Kidney tubule cell (primary cell): ENCODE results near the gene MGAM2.
A peak's percentile ranks its signal among the peaks of the same experiment; 100 is the strongest.
"Not testable (repeated sequence)": the region's sequence is repeated elsewhere in the genome, so short reads cannot be mapped to it uniquely, and the experiment has no call there.

ENCODE experiments used
- DNase-seq: peaks from one replicate; pipeline ENCODE4 v3.0.0-alpha.2; 2018; ENCODE audit warnings: low spot score

The MGAM2 gene

DNA sequence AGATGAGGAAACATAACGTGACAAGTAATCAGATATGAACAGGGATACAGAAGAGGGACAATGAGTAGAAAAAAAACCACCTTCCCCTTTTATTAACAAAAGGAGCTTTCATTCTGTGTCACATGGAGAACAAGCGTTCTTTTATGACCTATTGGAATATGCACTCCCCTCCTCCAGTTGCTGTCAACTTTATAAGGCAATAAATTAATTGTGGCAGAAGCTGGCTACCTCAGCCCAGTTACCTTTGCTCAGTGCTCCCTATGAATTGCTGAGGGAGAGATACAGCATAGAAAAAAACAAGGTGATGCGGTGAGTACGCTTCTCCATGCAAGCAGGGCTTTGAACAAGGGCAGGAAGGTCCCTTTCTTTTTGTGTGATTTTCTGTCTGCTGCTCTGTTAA, at the start of gene MGAM2:
Gene MGAM2 (plus strand): TSS at position 220 of the 400 bp plus-strand sequence. CDS start 5,156 bp downstream, outside the sequence.
- DNase-seq, result no peak

DNA sequence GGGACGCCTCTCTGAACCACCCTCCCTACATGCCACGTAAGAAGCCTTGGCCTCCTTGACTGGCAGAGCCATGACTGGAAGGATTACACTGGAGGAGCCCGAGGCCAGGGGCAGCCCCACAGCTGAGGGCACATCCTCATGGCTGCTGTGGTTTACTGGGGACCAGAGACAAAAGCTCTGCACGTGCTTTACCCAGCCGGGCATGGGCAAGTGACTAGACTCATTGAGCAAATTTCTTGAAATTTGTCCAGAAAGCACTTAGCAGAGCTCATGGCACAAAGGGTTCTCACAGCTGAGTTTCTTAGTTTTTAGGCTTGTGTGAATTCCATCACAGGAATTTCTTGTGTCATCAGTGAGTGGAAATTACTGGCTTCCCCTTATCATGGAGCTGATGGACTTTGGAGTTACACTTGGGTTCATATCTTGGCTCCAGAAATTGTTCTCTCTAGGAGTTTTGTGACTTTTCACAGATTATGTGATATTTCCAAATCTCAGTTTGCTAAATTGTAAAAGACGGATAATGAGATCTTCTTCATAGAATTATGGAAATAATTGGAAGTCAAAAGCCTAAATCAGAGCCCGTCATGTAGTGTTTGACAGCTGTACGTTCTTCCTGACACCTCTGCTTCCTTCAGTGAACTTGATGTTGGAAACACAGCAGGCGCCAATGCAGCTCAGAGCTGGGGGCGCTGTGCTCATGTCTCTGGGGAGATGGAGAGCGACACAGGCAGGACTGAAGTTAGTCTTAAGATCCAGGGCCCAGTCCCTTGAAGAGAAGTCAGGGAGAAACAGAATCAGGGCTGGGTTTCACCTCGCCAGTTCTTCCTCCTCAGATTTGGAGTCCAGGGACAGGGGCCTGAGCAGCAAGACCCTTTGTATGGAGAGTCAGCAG, 47.7 kb upstream of the MGAM2 start:
- no peak for DNase-seq

DNA sequence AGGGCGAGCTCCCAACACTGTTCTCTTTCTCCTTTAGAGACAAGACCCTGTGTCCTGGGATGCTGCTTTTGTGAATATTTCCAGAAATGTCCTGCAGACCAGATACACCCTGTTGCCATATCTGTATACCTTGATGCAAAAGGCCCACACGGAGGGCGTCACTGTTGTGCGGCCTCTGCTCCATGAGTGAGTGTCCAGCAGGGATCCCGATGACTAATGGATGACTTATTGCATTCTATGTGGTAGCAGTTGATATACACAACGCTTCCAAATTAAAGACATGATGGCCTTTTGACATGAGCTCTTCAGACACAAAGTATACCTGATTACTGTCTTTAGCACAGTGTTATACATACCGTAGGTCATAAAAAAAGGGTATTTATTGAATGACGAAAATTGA, 45.0 kb upstream of the MGAM2 start:
- DNase-seq, result no peak

DNA sequence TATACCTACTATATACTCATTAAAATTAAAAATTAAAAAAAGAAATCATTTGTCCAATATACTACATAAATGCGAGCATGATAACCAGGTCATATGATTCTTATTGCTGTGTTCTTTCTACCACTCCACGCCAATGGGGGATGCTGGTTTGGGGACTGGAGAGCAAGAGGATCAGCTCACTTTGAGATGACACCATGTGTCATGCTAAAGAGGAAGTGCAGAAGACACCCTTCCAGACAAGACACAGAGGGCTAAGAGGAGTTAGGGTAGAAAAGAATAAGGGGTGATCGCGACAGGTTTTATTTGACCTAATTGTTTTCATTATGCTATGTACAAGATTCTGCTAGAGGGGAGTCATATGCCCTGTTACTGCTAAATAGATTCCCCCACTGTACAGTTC, 33.8 kb upstream of the MGAM2 start:
- no peak for DNase-seq

DNA sequence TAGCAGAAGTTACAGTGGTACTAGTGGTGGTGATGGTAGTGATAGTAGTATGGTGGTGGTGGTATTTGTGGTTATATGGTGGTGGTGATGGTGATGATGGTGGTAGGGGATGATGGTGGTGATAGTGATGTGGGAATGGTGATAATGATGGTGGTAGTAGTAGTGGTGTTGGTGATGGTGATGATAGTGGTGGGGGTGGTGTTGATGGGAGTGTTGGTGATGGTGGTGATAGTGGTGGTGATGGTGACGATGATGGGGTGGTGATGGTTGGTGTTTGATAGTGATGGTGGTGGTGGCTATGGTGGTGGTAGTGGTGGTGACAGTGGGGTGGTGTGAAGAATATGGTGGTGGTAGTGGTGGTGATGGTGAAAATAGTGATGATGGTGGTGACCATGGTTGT, 27.9 kb upstream of the MGAM2 start:
- no peak for DNase-seq

DNA sequence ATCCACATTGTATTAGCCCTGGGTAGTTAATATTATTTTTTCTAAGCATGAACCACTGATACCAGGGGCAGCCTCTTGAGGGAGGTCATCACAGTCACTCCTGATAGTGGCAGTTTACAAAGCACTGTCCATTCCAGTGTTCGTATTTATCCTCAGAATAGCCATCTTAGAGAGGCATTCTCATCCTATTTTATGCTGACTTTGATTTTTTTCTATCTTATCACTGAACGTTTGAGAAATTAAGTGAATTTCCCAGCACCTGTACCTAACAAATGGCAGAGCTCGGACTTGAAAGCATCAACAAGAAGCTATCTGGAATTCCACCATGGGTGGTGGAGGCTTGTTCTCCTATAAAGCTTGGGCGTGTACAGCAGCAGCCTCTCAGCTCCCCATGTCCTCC, 26.1 kb upstream of the MGAM2 start:
- no peak for DNase-seq

DNA sequence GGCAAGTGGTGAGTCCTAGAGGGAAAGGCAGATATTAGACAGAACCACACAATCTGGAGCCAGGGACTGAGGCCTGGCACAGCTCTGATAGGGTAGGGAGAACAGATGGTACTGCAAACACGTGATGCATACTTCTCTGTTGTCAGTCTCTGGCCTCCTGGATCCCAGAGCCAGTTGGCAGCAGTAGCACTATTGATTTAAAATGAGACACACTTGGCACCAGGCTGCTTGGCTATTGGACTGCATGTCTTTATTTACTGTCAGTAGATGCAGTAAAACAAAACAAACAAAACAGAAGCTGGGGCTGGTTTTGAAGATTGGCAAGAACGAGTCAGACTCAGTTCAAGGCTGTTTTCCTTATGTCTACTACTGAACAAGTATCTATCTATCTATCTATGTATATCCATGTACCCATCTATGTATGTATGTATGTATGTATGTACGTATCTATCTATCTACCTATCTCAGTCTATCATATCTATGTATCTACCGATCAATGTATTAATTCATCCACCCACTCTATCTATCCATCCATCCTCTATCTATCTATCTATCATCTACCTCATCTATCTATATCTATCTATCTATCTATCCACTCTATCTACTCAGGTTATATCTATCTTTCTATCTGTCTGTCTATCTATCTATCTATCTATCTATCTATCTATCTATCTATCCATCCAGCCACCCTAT, 23.4 kb upstream of the MGAM2 start:
- DNase-seq, result no peak

DNA sequence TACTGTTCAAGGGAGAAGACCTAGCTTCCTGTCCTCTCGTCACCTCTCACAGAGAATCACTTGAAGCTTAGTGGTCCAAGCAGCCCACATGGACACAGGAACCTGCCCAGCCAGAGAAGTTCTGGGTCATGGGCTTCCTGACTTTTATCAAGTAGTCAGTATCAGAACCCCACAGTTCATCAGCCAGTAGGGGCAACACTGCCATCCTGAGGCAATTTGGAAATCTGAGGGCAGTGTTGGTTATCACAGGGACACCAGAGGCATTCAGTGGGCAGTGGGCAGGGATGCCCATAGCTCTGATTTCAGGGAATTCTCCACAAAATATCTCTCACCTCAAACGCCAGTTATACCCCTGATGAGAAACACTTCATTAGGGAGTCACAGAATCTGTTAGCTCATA, 22.5 kb upstream of the MGAM2 start:
- no peak for DNase-seq

DNA sequence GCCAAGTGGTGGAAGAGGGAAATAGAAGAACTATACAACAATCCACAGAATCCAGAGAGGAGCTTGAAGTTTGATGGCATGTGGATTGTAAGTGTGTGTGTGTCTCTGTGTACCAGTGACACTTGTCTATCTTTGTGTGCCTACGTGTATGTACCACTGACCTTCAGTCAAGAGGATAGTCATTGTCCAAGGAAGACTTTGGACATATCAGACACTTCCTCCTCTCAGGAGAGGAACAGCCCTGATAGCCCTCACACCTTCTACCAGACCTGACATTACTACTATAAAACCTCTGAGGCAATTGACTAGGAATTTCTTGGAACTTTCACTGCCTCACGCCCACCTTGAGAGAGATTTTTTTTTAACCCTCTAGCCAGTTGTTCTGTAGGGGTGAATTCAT, 19.6 kb upstream of the MGAM2 start:
- no peak for DNase-seq

DNA sequence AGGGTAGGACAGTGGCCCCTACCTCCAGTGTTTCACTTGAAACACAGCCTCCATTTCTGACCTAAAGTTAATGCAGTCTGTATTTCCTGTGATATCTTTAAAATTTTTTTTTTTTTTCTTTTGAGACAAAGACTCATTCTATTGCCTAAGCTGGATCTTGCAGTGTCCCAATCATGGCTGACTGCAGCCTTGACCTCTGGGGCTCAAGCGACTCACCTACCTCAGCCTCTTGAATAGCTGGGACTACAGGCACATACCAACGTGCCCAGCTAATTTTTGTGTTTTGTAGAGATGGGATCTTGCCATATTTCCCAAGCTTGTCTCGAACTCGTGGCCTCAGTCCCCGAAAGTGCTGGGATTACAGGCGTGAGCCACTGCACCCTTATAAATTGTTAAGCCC, 16.7 kb upstream of the MGAM2 start:
- peak; percentile 35 for DNase-seq

DNA sequence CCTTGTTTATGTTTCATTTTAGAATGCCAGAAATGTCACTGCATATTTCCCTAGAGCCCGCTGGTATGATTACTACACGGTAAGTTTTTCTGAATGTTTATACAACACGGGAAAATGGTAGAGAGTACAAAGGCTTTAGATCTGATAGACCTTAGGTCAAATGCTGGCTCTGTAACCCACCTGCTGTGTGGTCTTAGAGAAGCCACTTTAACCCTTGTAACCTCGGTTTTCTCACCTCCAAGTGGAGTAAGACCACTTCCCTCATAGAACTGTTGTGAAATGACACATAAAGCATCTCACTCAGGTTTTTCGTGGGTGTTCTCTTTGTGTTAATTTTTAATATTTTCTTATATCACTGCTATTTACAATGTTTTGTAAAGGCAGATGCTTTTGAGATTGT, 13.9 kb upstream of the MGAM2 start:
- no peak for DNase-seq

DNA sequence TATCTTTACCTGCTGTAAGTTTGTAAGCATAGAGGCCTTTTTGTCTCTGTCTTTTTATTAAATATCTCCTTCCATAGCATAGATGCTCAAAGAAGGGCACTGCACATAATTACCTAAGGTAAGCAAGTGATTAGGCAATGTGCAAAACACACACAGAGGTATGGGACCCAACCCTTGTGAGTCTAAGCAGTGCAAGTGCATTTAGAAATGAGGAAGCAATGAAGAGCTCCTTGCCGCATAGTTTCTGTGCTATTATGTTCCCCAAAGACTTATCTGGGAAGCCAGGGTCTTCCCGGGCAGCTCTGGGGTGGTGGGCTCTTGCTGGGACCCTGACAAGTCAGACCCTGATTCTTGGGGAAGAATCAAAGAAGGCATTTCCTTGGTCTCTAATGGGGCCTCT, 13.5 kb upstream of the MGAM2 start:
- no peak for DNase-seq

DNA sequence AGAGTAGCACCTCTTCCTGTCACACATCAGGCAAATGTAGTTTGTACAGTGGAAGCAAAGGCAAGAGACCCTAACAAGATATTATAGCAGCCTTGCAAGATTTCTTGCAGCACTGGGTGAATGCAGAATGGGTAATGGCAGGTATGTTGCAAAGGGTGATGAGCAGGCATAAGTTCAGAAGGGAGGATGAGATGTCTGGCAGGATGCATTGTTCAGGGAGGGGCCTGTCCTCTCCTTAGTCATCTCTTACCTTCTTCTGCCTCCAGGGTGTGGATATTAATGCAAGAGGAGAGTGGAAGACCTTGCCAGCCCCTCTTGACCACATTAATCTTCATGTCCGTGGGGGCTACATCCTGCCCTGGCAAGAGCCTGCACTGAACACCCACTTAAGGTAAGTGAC, 12.2 kb upstream of the MGAM2 start:
- not testable (repeated sequence) for DNase-seq

DNA sequence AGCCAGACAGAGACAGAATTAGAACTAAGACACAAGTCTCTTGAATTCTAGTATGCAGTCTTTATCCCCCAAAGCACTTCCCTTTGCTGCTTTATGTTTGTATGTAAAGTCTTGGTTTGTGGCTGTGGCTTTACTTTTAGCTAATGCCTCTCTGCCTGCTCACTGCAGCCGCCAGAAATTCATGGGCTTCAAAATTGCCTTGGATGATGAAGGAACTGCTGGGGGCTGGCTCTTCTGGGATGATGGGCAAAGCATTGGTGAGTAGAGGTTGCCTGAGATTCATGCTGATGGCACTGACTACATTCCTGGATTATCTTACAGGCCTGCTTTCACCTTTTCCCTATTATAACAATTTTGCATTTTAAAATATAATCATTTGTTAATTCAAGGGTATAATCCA, 10.9 kb upstream of the MGAM2 start:
- DNase-seq, result no peak

DNA sequence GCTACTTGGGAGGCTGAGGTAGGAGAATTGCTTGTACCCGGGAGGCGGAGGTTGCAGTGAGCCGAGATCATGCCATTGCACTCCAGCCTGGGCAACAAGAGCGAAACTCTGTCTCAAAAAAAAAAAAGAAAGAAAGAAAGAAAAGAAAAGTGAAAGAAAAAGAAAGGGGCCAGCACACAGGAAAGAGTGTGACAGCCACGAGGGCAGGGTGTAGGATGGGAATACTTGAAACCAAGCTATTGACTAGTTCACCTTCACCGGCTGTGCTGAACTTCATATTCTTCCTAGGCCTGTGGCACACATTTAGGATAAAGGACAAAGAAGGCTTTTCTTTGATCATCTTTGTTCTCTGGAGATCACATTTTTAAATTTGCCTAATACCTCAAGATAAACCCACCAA, 9.7 kb upstream of the MGAM2 start:
- DNase-seq, result not testable (repeated sequence)

DNA sequence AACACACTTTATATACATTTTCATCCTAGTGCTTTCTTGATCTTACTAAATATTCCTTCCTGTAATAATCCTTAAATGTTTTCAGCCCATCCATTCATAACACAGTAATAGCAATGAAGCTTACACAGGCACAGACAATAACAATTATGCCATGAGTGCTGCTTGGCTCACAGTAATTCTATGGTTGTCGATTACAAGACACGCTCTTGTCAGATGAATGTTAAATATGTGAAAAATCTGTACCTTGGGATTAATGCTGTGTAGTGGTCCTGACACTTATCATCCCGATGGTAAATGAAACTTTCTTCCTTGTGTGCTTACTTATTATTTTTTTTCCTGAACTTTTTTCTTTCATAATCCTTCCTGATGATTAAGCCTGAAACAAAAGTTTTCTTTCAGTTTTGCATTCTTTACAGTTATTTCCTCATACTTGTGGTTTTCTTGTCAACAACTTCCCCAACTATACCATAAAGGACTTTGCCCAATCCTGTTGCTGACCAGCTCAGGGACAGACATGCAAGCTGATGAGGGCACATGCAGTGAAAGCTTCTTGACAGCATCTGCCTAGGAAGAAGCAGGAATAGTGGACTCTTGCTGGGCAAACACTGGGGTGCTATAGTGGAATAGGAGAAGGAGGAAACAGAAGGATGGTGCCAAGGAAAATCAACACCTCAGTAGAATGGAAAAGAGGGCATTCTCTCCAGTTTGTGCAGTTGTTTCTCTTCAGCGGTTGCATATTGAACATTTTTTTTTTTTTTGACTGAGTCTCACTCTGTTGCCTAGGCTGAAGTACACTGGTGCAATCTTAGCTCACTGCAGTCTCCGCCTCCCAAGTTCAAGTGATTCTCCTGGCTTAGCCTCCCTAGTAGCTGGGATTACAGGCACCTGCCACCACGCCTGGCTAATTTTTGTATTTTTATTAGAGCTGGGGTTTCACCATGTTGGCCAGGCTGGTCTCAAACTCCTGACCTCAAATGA, 6.7 kb upstream of the MGAM2 start:
- DNase-seq, result peak; percentile 81

DNA sequence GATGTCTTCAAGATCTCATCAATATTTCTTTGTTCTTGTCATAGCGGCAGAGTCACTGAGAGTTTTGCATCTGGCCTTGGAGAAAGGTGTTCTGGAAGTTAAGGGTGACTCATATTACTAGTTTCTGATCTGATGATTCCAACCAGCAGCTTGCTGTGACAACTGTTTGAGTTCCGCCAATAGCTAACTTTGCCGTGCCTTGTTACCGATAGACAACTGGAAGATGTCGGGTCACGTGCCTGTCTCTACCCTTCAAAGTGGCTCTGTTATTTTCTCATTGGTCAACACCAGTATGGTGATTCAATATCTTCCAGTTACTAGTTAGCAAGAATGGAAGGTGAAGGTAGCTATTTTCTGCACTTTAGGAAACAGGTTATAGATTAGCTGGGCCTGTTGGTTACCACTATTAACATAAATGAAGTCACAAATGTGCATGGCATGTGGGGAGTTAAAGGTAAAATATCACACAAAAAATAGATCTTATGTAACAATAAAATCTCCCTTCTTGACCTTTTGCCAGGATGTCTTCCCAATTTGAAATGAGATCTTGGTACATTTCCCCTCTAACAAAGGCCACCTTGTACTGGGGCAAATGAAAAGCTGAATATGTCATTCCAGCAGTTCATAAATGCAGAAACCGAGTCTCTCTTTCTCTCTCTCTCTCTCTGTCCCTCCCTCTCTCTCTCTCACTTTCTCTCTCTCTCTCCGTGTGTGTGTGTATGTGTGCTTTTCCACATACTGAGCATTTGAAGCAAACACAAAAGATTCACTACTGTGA, 2.6 kb upstream of the MGAM2 start:
- peak; percentile 35 for DNase-seq

DNA sequence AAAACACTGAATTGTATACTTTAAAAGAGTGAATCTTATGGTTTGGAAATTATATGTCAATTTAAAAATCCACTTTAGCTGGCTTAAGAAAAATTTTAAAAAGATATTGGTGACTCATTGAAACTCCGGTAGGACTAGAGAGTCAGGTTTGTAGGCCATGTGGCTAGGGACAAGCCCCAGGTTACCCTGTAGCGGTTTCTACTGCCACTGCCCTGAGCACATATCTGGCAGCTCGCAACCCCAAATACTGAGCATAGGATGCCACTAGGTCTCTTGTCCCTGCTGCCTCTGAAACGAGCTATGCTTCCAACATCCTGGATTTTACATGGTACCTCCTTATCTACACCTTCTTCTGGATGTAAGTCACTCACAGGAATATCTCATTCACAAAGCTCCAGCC, 1.4 kb upstream of the MGAM2 start:
- no peak for DNase-seq

DNA sequence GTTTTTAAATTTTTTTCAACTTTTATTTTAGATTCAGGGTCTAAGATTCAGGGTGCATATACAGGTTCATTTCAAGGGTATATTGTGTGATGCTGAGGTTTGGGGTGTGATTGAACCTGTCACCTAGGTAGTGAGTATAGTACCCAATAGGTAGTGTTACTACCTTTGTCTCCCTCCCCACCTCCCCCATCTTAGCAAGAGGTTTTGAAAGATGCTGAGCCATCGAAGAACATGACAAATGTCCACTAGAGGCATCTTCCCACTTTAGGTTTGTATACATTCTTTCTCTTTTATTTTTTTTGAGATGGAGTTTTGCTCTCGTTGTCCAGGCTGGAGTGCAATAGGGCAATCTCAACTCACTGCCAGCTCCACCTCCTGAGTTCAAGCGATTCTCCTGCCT, 880 bp upstream of the MGAM2 start:
- DNase-seq, result no peak

DNA sequence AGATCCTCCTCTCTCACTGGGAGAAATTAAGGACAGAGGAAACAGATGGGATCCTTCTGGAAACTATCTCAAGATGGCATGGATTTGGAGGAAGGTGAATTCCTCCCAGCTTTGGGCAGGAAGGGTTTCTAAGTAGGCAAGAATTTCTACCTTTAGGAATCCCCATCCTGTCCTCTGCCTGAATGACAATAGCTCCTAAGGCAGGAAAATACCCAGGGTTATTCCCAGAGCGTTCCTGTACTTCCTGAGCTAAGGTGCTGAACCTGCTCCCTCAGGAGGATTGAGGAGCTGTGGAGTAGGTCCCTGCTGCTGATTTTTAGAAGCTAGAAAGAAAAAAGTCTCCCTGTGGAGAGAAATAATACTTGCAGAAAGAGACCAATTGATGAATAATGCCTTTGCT, 568 bp downstream of the MGAM2 start:
- DNase-seq, result no peak

DNA sequence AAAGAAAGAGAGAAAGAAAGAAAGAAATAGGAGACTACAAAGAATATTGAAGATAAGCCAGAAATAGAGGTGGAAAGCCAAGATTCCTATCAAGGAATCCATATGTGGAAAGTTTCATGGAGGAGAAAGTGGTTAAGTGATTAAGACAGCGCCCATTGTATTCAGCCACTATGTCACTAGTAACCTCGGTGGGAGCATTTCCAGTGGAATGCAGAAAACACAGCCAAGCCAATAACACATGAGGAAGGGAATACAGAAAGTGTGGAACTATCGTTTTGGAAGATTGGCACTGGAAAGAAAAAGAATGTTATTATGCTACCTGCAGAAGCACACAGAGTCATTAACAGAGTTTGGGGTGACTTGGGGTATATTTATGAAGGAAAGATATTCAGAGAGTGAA, 2.7 kb downstream of the MGAM2 start:
- DNase-seq, result no peak

DNA sequence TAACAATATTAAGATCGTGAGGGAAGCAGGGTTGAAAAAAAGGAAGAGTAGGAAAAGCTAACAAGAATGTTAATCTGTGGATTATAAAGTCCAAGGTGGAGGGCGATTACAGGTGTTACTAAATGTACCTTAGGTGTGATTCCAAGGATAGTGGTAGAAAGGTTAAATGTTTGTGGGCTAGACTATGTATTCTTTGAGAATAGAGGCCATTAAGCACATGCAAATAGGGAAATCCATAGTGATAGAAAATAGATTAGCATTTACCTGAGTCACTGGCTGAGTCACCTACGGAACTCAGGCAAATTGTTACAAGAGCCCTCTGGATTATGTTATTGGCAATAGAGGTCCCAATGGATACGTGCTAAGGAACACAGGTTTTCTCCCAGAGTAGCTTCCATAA, 9.0 kb downstream of the MGAM2 start:
- no peak for DNase-seq
